ENCODE measurements around the gene IREB2. TPM values are rescaled to one million over a fixed set of nuclear protein-coding genes. Genes with fewer than 3 reads are reported as not detected.
A peak's percentile ranks its signal among the peaks of the same experiment; 100 is the strongest.

Gene IREB2
- polyA plus RNA-seq, 1 donor = 36.8 TPM

DNA sequence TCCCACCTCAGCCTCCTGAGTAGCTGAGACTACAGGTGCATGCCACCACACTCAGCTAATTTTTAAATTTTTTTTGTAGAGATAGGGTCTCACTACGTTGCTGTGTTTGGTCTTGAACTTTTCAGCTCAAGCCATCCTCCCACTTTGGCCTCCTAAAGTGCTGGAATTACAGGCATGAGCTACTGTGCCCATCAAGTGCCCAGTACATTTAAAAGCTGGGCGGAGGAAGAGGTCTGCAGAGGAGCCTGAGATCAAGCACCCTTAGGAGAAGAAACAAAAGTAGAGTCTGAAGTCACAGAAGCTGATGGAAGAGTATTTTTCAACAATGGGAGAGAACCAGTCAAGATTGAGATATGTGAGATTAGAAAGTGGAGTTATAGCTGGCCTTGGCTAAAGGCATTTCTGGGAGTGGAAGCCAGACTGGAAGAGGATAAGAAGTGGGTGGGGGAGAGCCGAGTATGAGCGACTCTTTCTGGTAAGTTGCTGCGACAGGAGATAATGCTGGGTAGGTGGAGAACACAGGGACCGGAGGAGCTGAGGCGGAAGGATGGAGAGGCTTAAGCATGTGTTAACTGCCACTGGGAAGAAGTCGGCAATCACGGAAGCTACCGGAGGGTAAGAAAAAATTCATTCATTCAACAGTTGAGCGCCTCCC lies 782 bp upstream of the IREB2 start:
- no peak for DNase-seq

DNA sequence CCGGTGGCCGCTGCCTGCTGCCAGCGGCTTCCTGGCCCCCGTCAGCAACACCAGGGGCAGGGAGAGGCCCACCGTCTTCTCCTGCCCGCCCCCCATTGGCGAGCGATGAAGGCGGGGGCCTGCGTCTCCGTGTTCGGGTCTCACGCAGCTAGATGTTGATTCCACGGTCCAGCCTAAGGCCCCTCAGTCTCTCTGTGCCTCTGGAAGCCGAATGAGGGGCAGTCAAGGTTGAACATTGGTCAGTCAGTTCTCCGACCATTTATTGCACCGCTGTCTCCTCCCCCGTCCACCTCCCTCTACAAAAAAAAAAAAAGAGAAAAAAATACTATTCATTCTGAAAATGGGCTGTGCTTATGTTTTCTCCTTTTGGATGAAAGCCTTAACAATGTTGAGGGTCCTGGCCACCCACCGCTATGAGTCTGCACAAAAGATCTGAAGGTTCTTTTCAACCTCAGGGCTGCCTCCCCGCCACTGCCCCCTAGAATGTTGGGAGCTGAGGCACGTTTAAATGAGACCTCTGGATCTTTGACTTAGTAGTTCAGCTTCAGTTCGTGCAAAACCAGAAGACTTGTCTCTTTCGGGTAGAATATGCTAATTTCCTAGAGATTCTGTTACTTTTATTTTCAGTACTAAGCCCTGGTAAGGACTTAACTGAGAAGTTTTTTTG lies 736 bp downstream of the IREB2 start:
- peak; percentile 34 for DNase-seq

DNA sequence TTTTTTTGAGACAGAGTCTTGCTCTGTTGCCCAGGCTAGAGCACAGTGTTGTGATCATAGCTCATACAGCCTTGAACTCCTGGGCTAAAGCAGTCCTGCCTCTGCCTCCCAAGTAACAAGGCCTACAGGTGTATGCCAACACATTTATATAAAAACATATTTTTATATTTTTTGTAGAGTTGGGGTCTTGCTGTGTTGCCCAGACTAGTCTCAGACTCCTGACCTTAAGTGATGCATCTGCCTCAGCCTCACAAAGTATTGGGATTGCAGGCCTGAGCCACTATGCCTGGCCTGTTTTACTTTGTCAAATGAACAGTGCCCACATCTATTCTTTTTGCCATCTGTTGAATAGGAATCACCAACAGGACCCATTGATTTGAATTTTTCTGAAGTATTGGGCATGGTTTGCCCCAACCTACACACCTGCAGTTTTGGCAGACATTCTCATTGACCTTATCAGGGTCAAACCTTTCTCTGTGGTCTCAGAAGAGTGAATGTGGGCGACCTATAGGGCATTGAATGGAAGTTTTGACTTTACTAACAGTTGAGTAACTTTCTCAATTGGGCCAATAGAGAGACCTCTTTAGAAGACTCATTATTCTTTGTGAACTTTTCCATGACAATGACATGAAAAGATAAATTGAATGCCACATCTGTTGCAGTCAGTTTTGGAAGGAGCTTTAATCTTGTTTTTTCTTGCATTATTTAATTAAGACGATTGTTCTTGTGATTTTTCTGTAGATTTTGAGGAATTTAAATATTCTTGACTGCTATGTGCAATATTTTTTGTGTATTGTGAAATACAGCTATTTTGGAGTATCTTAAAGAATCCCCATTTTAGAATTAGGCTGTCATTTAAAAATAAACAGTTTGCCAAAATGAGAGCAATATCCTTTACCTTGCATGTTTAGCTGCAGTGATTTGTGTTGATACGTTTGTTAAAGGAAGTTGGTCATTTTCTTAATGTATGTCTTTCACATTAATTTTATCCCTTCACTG lies 2.7 kb downstream of the IREB2 start:
- no peak for DNase-seq

GRCh38 chr15:78444255-78444654 lies 6.2 kb downstream of the IREB2 start:
- no peak for DNase-seq

DNA sequence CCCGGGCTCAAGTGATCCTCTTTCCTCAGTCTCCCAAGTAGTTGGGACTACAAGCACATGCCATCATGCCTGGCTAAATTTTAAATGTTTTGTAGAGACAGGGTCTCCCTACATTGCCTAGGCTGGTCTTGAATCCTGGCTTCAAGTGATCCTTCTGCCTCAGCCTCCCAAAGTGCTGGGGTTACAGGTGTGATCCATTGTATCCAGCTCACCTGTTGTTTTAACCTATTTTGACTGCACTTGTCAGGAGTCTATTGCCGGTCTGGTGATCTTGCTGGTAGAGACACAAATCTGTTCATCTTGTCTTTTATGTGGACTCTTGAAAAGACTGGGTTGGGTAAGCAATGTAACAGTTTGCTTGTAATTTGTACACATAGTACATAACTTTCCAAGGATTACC lies 7.9 kb downstream of the IREB2 start:
- no peak for DNase-seq

DNA sequence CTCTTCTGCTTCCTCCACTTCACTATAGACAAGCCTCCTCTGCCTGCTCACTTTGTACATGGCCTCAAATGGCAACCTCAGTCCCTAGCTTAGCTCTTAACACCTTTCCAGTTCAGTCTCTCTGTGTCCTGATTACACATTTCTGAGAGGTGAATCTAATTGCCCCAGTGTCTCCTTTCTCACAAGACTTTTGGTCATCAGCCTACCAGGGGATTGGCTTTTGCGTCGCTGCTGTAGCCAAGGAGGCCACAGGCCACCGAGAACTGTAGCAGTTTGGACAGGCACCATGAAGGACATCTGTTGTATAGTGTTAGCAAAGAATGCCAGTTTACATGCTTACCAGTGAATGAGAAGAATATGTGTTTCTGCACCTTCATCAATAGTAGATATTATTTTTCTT lies 8.5 kb downstream of the IREB2 start:
- DNase-seq = no peak

DNA sequence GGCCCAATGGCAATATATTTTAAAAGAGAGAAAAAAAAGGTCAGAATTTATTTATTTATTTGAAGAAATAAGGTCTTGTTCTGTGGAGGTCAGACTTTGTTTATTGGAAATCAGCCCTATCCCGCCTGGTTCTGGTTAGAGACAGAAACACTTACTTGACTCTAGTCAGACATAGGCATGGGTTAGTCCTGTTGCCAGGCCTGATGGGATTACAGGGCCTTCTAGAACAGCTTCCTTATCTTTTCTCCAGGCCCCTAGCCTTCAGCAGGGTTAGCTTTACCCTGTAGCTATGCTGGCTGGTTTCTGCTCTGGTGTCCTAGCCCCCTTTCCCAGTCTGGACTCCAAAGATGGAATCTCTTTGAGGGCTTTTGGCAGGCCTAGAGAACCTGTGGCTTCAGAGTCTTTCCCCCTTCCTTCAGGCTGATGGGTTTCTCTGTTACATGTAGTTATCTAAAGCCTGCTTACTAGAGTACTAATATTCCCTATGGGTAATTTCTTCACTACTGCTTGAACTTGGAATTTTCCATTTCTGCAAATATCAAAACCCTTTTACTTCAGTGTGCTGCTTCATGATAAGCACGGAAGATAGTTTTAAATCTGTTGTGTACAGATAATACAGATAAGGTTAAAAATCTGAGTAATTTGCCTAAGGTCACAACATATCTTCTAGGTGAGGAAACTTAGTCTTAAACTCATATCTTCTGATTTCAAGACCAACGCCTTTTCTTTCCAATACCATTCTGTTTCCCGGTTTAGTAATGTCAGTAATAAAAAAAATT lies 10.6 kb downstream of the IREB2 start:
- no peak for DNase-seq

DNA sequence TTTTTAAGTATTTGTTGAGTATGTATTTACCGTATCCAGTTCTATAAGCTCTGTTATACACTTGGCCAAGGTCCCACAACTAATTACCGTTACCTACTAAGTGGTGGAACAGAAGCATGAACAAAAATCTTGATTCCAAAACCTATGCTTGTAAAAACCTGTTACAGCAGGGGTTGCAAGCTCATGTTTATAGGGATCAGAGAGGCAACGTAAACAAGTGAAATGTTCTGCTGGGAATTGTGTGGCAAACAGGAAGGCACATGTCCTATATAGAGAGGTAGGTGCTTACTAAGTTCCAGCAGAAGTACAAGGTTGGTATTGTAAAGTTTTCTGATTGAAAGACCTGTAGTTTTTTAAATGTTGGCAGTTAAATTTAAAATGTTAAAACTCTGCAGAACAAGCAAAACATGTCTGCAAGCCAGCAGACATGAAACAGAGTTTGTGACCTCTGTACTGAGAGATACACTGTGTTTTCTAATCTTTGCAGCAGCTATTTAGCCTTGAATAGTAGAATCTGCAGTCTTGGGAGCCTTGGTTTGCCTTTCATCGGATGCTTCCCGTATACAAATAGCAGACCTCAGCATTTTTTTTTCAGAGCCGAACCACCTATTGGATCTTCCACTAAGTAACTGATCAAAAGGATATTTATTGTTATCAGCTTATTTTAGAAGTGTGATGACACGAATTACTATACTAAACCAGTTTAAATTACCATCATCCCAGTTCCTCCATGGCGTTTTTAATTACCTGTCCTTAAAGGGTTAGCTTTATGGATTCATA lies 11.4 kb downstream of the IREB2 start:
- no peak for DNase-seq

DNA sequence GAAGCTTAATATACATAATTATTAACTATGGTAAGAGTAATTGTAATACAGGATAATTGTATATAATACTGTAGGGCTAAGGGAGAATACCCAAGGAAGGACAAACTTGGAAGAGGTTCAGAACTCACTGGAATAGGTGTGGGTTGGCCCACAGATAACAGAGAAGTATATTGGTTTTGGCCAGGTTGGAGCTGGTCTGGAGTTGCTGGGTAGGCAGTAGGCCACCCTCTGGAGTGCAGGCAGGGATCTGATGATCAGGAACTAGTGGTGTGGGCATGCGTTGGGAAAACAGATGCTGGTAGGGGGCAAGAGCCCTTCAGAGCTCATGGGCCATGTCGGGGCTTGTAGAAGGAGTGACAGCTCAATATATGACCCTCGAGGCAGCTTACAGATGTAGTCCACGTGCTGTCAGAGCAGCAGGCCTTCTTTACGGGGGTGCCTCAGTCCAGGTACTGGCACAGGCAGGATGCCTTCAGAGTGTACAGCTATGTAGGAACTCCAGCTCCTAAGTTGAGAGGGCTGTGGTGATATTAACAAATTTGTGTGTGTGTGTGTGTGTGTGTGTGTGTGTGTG lies 12.4 kb downstream of the IREB2 start:
- no peak for DNase-seq

DNA sequence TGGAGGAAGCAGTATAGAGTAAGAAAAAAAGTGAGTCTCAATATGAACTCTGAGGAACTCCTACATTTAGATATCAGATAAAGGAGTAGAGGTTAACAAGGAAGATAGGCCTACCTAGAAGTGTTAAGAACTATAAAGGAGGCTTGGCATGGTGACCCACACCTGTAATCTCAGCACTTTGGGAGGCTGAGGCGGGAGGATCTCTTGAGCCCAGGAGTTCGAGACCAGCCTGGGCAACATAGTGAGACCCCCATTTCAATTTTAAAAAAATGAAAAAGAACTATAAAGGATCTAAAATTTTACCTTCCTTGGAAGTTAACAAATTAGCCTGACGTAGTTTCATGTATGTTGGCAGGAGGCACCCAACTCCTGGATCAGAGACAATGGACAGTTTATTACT lies 14.5 kb downstream of the IREB2 start:
- no peak for DNase-seq

GRCh38 chr15:78453447-78453846 lies 15.4 kb downstream of the IREB2 start:
- no peak for DNase-seq

DNA sequence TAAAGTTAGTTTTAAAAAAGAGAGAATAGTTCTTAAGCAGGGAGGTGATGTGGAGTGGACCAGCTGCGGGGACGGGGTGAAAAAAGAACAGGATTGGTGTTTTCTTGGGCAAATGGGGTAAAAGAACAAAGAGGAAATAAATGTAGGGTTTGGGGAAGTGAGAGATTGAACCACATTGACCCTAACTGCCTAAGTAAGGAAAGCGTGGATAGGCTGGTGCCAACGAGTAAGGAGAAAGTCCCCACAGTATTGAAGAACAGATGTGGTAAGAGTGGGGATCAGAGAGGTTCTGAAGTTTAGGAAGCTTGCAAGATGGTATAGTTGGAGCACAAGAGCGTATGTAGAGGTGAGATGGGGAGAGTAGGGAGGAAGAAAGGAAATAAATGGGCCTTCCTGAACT lies 17.0 kb downstream of the IREB2 start:
- DNase-seq = no peak

- DNase-seq = peak; percentile 73
Observed at GRCh38 chr15:78455749-78456148, 17.7 kb downstream of the IREB2 start.

GRCh38 chr15:78456426-78456825 lies 18.4 kb downstream of the IREB2 start:
- no peak for DNase-seq

DNA sequence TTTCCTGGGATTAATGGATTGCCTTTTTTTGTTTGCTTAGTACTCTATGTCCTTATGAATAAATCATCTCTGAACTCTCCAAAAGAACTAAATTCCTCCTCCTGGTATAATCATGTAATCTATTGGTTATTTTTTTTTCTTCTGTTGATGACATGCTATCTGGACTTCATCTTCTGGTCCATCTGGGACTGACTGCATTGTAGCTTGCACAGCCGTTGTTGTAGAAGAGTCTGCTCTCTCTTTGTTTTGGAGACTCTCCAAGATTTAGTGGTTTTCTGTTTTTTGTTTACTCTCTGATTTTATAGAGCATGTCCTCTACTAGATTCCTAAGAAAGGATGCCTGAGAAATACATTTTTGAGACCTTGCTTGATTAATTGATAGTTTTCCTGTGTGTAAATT lies 19.1 kb downstream of the IREB2 start:
- peak; percentile 21 for DNase-seq

DNA sequence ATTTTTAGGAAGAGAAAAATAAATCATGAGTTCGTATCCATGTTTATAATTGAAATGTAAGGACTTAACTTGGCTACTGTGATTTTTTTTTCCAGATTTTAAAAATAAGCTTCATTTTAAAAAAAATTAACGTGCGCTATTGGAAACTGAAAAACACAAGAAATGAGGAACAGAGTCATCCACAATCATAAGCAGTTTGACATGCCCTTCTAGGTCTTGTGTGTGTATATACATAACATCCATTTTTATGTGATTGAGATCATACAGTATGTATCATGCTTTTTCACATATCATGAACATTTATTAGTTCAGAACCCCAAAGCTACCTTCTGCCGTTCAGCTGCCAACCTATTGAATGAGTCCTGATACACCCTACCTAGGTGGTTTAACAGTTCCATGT lies 22.7 kb downstream of the IREB2 start:
- no peak for DNase-seq

GRCh38 chr15:78461171-78461888 lies 23.3 kb downstream of the IREB2 start:
- DNase-seq = no peak

- no peak for DNase-seq
Observed at GRCh38 chr15:78469031-78469430, 31.0 kb downstream of the IREB2 start.

- DNase-seq = no peak
Observed at GRCh38 chr15:78477295-78477694, 39.3 kb downstream of the IREB2 start.

GRCh38 chr15:78479650-78480049 lies 41.6 kb downstream of the IREB2 start:
- DNase-seq = no peak

DNA sequence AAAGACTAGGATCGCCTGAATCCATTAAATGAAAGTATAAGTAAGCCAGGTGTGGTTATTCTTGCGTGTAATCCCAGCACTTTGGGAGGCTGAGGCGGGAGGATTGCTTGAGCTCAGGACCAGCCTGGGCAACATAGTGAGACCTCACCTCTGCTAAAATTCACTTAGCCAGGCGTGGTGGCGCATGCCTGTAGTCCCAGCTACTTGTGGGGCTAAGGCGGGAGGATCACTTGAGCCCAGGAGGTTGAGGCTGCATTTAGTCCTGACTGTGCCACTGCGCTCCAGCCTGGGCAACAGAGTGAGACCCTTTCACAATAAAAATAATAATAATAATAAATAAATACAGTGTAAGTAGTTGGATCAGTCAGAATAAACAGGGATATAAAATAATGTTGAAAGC lies 43.9 kb downstream of the IREB2 start:
- no peak for DNase-seq

Data from hindlimb muscle (tissue), 1 donor.